Adrenal gland (tissue), 5 donors: ENCODE data around the gene AJM1.

ENCODE experiments used
- CTCF ChIP-seq, 6 experiments: fragments of 450-650 bp in 4 of 6; fragments of 200-600 bp in 2 of 6; sonication (generic) in 1 of 6; IDR thresholded peaks; 1 replicate in 5 of 6; 2 replicates in 1 of 6; pipeline versions ENCODE4 v1.5.1 to v1.8.0; 2016 to 2021; ENCODE audit warnings: antibody characterized with exemption in 6 of 6, mild to moderate bottlenecking in 2 of 6, moderate library complexity in 1 of 6
- POLR2A ChIP-seq, 2 donors: fragments of 450-650 bp; IDR thresholded peaks; one replicate each; pipeline ENCODE4 v1.6.1; 2017; ENCODE audit warnings: antibody characterized with exemption in 2 of 2, mild to moderate bottlenecking in 2 of 2, moderate library complexity in 1 of 2
- donor health status: DM: no; HTN: no; CAD: no.

GRCh38 chr9:136794281-136794999, 47.8 kb upstream of the AJM1 start:
- TF ChIP-seq CTCF (IDR thresholded peaks at IDR 0.05) (no peak), POLR2A (IDR thresholded peaks at IDR 0.05) (no peak)
